ENCODE data around the gene DRAXIN. TPM values are rescaled to one million over a fixed set of nuclear protein-coding genes. Genes with fewer than 3 reads are reported as not detected.

The DRAXIN gene
- total RNA-seq, 1 experiment from 2014 or later: 20.5 TPM

DNA sequence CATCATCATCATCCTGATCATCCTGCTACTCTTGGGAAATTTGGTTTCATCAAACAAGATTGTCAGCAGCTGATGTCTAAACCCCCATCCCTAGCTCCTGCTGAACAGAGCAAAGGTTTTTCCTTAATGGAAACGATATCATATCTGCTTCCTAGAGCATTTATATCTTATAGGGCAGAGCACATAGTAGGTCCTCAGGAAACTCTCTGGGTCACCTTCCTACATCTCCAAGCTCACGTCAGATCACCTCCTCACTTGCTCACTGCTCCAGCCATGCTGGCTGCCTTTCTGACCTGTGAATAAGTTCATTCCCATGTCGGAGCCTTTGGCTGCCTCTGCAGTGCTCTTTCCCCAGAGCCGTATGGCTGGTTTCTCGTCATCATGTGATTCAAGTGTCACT lies 47.7 kb upstream of the DRAXIN start:
- Histone ChIP-seq H4K8ac (replicated peaks; ENCODE audit: insufficient read length, low read depth, low read length) (no peak overlapping the region), H3K23ac (ENCODE audit: insufficient read length, low read depth, low read length) (no peak overlapping the region), H3K4ac (ENCODE audit: low read depth, low read length) (no peak overlapping the region), H2BK15ac (ENCODE audit: low read depth, low read length) (no peak overlapping the region), H3K23me2 (ENCODE audit: insufficient read length, low read depth, low read length, poor library complexity, severe bottlenecking) (no peaks in the 10 kb centered on the region), H2BK12ac (ENCODE audit: insufficient read length, low read depth, low read length) (no peak overlapping the region), H2AFZ (ENCODE audit: low read length) (no peak overlapping the region), H3K27me3 (ENCODE audit: insufficient read depth, low read length) (no peaks in the 10 kb centered on the region), H4K91ac (ENCODE audit: insufficient read length, low read depth, low read length) (no peak overlapping the region), H3K27ac (ENCODE audit: insufficient read length, low read depth, low read length) (no peak overlapping the region), H3K9ac (ENCODE audit: extremely low read depth, insufficient read length, low read length) (no peak overlapping the region), H2AK5ac (ENCODE audit: insufficient read length, low read length) (no peak overlapping the region), H3K56ac (ENCODE audit: insufficient read length, low read depth, low read length) (no peak overlapping the region), H3K79me2 (ENCODE audit: insufficient read depth, low read length) (no peaks in the 10 kb centered on the region), H2BK20ac (ENCODE audit: low read depth, low read length, poor library complexity, severe bottlenecking) (no peak overlapping the region), H4K5ac (ENCODE audit: insufficient read length, low read depth, low read length) (no peak overlapping the region), H3K14ac (ENCODE audit: insufficient read depth, low read length) (no peak overlapping the region), H3K4me1 (ENCODE audit: insufficient read depth, low read length) (no peaks in the 10 kb centered on the region), H2BK5ac (ENCODE audit: insufficient read length, low read length) (no peak overlapping the region), H2BK120ac (ENCODE audit: low read depth, low read length, poor library complexity, severe bottlenecking) (no peak overlapping the region), H3K4me2 (ENCODE audit: insufficient read depth, insufficient read length, low read length) (no peak overlapping the region), H3T11ph (ENCODE audit: low read length) (no peak overlapping the region), H3K9me3 (ENCODE audit: control insufficient read depth, low read depth, low read length) (no peaks in the 10 kb centered on the region), H3K79me1 (ENCODE audit: insufficient read depth, low read depth, low read length, poor library complexity, severe bottlenecking) (no peaks in the 10 kb centered on the region), H3K18ac (ENCODE audit: insufficient read length, low read depth, low read length) (no peak overlapping the region), H4K20me1 (ENCODE audit: control insufficient read depth, insufficient read depth, insufficient read length) (no peaks in the 10 kb centered on the region)
- Mint-ChIP-seq H3K27me3 (ENCODE audit: low read depth) (peaks cover 3% of the 10 kb centered on the region; the same call in 1 of the 2 replicates), H3K9me3 (no peaks in the 10 kb centered on the region; a peak in 1 of 5 replicates), H3K4me3 (no peak overlapping the region), H3K27ac (no peak overlapping the region), H3K36me3 (ENCODE audit: insufficient read depth in 1 of 3, low read depth in 3 of 3) (no peaks in the 10 kb centered on the region), H3K4me1 (peaks cover 0 to 5% of the 10 kb centered on the region in 2 experiments; a peak in 2 of 4 replicates)
- TF ChIP-seq, protein P1, sequence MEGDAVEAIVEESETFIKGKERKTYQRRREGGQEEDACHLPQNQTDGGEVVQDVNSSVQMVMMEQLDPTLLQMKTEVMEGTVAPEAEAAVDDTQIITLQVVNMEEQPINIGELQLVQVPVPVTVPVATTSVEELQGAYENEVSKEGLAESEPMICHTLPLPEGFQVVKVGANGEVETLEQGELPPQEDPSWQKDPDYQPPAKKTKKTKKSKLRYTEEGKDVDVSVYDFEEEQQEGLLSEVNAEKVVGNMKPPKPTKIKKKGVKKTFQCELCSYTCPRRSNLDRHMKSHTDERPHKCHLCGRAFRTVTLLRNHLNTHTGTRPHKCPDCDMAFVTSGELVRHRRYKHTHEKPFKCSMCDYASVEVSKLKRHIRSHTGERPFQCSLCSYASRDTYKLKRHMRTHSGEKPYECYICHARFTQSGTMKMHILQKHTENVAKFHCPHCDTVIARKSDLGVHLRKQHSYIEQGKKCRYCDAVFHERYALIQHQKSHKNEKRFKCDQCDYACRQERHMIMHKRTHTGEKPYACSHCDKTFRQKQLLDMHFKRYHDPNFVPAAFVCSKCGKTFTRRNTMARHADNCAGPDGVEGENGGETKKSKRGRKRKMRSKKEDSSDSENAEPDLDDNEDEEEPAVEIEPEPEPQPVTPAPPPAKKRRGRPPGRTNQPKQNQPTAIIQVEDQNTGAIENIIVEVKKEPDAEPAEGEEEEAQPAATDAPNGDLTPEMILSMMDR (conservative IDR thresholded peaks at IDR 0.05): no peak
- WGBS (ENCODE audit: extremely low coverage, insufficient read length, low lambda C conversion rate): no CpG with 5 or more reads among the region's 5 CpGs
- no peak for DNase-seq

All from H9 (cell line).